Measurements from ENCODE around the gene RASGRF2. TPM values are rescaled to one million over a fixed set of nuclear protein-coding genes. Genes with fewer than 3 reads are reported as not detected.
A peak's percentile ranks its signal among the peaks of the same experiment; 100 is the strongest.

The RASGRF2 gene
- total RNA-seq, 1 experiment from 2014 or later = 9.1 TPM

- TF ChIP-seq CTCF (conservative IDR thresholded peaks at IDR 0.05; ENCODE audit: low read depth, low read length) (peak; percentile 98), EZH2 (IDR thresholded peaks at IDR 0.05; ENCODE audit: borderline replicate concordance, low read depth, low read length, poor library complexity, severe bottlenecking) (no peak)
- Histone ChIP-seq H3K4me1 (ENCODE audit: insufficient read depth, low read length, poor library complexity, severe bottlenecking) (peaks cover 5% of the 10 kb centered on the region), H3K27ac (ENCODE audit: low read depth, low read length, poor library complexity, severe bottlenecking) (no peak overlapping the region), H3K4me3 (ENCODE audit: low read depth, low read length, poor library complexity, severe bottlenecking) (no peak overlapping the region), H3K36me3 (ENCODE audit: insufficient read depth, low read length, poor library complexity, severe bottlenecking) (no peaks in the 10 kb centered on the region), H3K27me3 (replicated peaks; ENCODE audit: insufficient read depth, low read depth, low read length, poor library complexity) (no peaks in the 10 kb centered on the region), H3K9me3 (ENCODE audit: low read depth, low read length, poor library complexity, severe bottlenecking) (no peaks in the 10 kb centered on the region)
- ChIA-PET CTCF (interaction anchor here (0.5 to 1.0 kb wide), 2 partner anchors 11 to 626 kb away, joined by 3 to 8 read pairs; no protein-coding TSS in a partner anchor), POLR2A (ENCODE audit: low non-redundant PET) (no interaction called here)
- DNase-seq (ENCODE audit: low spot score) = peak; percentile 89
- no TSS peak for BruUV-seq (replicated peaks)
- intact Hi-C loops (cut with micrococcal nuclease; ENCODE audit: unreplicated experiment) = loop anchor here (2.0 to 10.0 kb wide), 4 partner anchors 390 to 710 kb away; partner anchors contain the start of gene FAM151B
Measured at GRCh38 chr5:81194633-81195334, 234.6 kb downstream of the RASGRF2 start.

- intact Hi-C loops (cut with micrococcal nuclease; ENCODE audit: unreplicated experiment) = loop anchor here (2.0 to 10.0 kb wide), 4 partner anchors 391 to 711 kb away; partner anchors contain the start of gene FAM151B
- H3K4me3 ChIP-seq (ENCODE audit: low read depth, low read length, poor library complexity, severe bottlenecking) = no peak overlapping the region
- no peak for DNase-seq (ENCODE audit: low spot score)
Measured at GRCh38 chr5:81195335-81195929, 235.3 kb downstream of the RASGRF2 start.

GRCh38 chr5:81202655-81203054, 242.5 kb downstream of the RASGRF2 start:
- no TSS peak for BruUV-seq (replicated peaks)

More at GRCh38 chr5:81195335-81195929, 235.3 kb downstream of the RASGRF2 start:
- H3K27me3 ChIP-seq (replicated peaks; ENCODE audit: insufficient read depth, low read depth, low read length, poor library complexity) = no peaks in the 10 kb centered on the region
- peaks cover 5% of the 10 kb centered on the region for H3K4me1 ChIP-seq (ENCODE audit: insufficient read depth, low read length, poor library complexity, severe bottlenecking)
- H3K36me3 ChIP-seq (ENCODE audit: insufficient read depth, low read length, poor library complexity, severe bottlenecking) = no peaks in the 10 kb centered on the region
- no peaks in the 10 kb centered on the region for H3K9me3 ChIP-seq (ENCODE audit: low read depth, low read length, poor library complexity, severe bottlenecking)
- no TSS peak for BruUV-seq (replicated peaks)
- no peak for TF ChIP-seq CTCF (conservative IDR thresholded peaks at IDR 0.05; ENCODE audit: low read depth, low read length)
- TF ChIP-seq EZH2 (IDR thresholded peaks at IDR 0.05; ENCODE audit: borderline replicate concordance, low read depth, low read length, poor library complexity, severe bottlenecking) = no peak
- no peak overlapping the region for H3K27ac ChIP-seq (ENCODE audit: low read depth, low read length, poor library complexity, severe bottlenecking)
- CTCF ChIA-PET = interaction anchor here (0.5 to 1.0 kb wide), 3 partner anchors 10 to 626 kb away, joined by 3 to 8 read pairs (median 3); no protein-coding TSS in a partner anchor
- POLR2A ChIA-PET (ENCODE audit: low non-redundant PET) = no interaction called here

More at GRCh38 chr5:81202655-81203054, 242.5 kb downstream of the RASGRF2 start:
- TF ChIP-seq CTCF (conservative IDR thresholded peaks at IDR 0.05; ENCODE audit: low read depth, low read length) (no peak), EZH2 (IDR thresholded peaks at IDR 0.05; ENCODE audit: borderline replicate concordance, low read depth, low read length, poor library complexity, severe bottlenecking) (no peak)
- no peaks in the 10 kb centered on the region for H3K4me1 ChIP-seq (ENCODE audit: insufficient read depth, low read length, poor library complexity, severe bottlenecking)
- no peak overlapping the region for H3K27ac ChIP-seq (ENCODE audit: low read depth, low read length, poor library complexity, severe bottlenecking)
- intact Hi-C loops (cut with micrococcal nuclease; ENCODE audit: unreplicated experiment) = no loop called here
- CTCF ChIA-PET = no interaction called here
- POLR2A ChIA-PET (ENCODE audit: low non-redundant PET) = no interaction called here
- H3K27me3 ChIP-seq (replicated peaks; ENCODE audit: insufficient read depth, low read depth, low read length, poor library complexity) = no peaks in the 10 kb centered on the region
- no peaks in the 10 kb centered on the region for H3K9me3 ChIP-seq (ENCODE audit: low read depth, low read length, poor library complexity, severe bottlenecking)
- no peak for DNase-seq (ENCODE audit: low spot score)
- H3K4me3 ChIP-seq (ENCODE audit: low read depth, low read length, poor library complexity, severe bottlenecking) = no peak overlapping the region
- no peaks in the 10 kb centered on the region for H3K36me3 ChIP-seq (ENCODE audit: insufficient read depth, low read length, poor library complexity, severe bottlenecking)

Measured in A673 (cell line).